GM19043 (cell line): ENCODE results near the gene CLMP.
A peak's percentile ranks its signal among the peaks of the same experiment; 100 is the strongest.

ENCODE experiments used
- ATAC-seq: cut with Tn5 transposase; IDR thresholded peaks from one replicate; pipeline ENCODE4 v1.9.1; 2021; ENCODE audit warnings: low read depth; ENCODE audit not compliant: unreplicated experiment

Gene CLMP

GRCh38 chr11:123195188-123196059, at the start of gene CLMP:
CLMP (minus strand) TSS chr11:123195248; CDS start chr11:123194940, 308 bp downstream.
- no peak for ATAC-seq

GRCh38 chr11:123241874-123242543, 47.0 kb upstream of the CLMP start:
- no peak for ATAC-seq

GRCh38 chr11:123241294-123241693, 46.2 kb upstream of the CLMP start:
- no peak for ATAC-seq

- no peak for ATAC-seq
Observed at GRCh38 chr11:123239191-123240150, 44.4 kb upstream of the CLMP start.

- ATAC-seq, result no peak
Observed at GRCh38 chr11:123238297-123238696, 43.2 kb upstream of the CLMP start.

GRCh38 chr11:123236879-123237278, 41.8 kb upstream of the CLMP start:
- ATAC-seq, result no peak

GRCh38 chr11:123235656-123236261, 40.7 kb upstream of the CLMP start:
- ATAC-seq, result no peak

GRCh38 chr11:123235117-123235655, 40.1 kb upstream of the CLMP start:
- no peak for ATAC-seq

- no peak for ATAC-seq
Observed at GRCh38 chr11:123233975-123234334, 38.9 kb upstream of the CLMP start.

GRCh38 chr11:123233280-123233974, 38.4 kb upstream of the CLMP start:
- ATAC-seq, result peak; percentile 94

GRCh38 chr11:123231777-123232176, 36.7 kb upstream of the CLMP start:
- ATAC-seq, result no peak

GRCh38 chr11:123231256-123231655, 36.2 kb upstream of the CLMP start:
- ATAC-seq, result no peak

- ATAC-seq, result no peak
Observed at GRCh38 chr11:123230346-123230745, 35.3 kb upstream of the CLMP start.

GRCh38 chr11:123228496-123229163, 33.6 kb upstream of the CLMP start:
- ATAC-seq, result no peak

- ATAC-seq, result no peak
Observed at GRCh38 chr11:123227763-123228495, 32.9 kb upstream of the CLMP start.

GRCh38 chr11:123221584-123221983, 26.5 kb upstream of the CLMP start:
- no peak for ATAC-seq

GRCh38 chr11:123221096-123221561, 26.1 kb upstream of the CLMP start:
- ATAC-seq, result no peak

GRCh38 chr11:123219066-123219690, 24.1 kb upstream of the CLMP start:
- no peak for ATAC-seq
